HepG2 (cell line): ENCODE measurements around the gene ART4. TPM values are rescaled to one million over a fixed set of nuclear protein-coding genes. Genes with fewer than 3 reads are reported as not detected.
A peak's percentile ranks its signal among the peaks of the same experiment; 100 is the strongest.

Experiments used
- FOSL2 ChIP-seq: sonication (generic); formaldehyde crosslinking; IDR thresholded peaks from 2 replicates; pipeline ENCODE4 v1.4.0; 2020; ENCODE audit warnings: missing genetic modification reagents
- HDAC6 ChIP-seq: fragments of 200-600 bp; sonication (generic); IDR thresholded peaks from 2 replicates; pipeline ENCODE4 v1.7.0; 2017; ENCODE audit warnings: mild to moderate bottlenecking, antibody characterized with exemption, low read length, low read depth
- HMGXB4 ChIP-seq, 2 experiments: sonication (generic) in 1 of 2; formaldehyde crosslinking in 1 of 2; IDR thresholded peaks; 2 replicates each; pipeline versions ENCODE4 v1.4.0 to v1.6.1; 2018 to 2020; ENCODE audit warnings: missing genetic modification reagents in 2 of 2, borderline replicate concordance in 1 of 2, low read depth in 1 of 2, mild to moderate bottlenecking in 1 of 2, missing biosample characterization in 1 of 2
- KDM3A ChIP-seq: IDR thresholded peaks from 2 replicates; pipeline ENCODE4 v1.6.1; 2018; ENCODE audit warnings: low read depth, missing compliant biosample characterization
- KMT2B ChIP-seq: IDR thresholded peaks from 2 replicates; pipeline ENCODE4 v1.6.1; 2016; ENCODE audit warnings: missing genetic modification reagents, missing compliant biosample characterization
- MXD3 ChIP-seq: IDR thresholded peaks from 2 replicates; pipeline ENCODE4 v1.6.1; 2016; ENCODE audit warnings: mild to moderate bottlenecking, missing biosample characterization, missing genetic modification reagents
- NFIB ChIP-seq: sonication (generic); formaldehyde crosslinking; IDR thresholded peaks from 2 replicates; pipeline ENCODE4 v1.9.0; 2021; ENCODE audit warnings: missing genetic modification reagents, mild to moderate bottlenecking, borderline replicate concordance
- NR1H2 ChIP-seq: sonication (generic); formaldehyde crosslinking; IDR thresholded peaks from 2 replicates; pipeline ENCODE4 v1.8.1; 2022; ENCODE audit warnings: low read depth, missing genetic modification reagents, borderline replicate concordance
- SMAD1 ChIP-seq: sonication (generic); formaldehyde crosslinking; IDR thresholded peaks from 2 replicates; pipeline ENCODE4 v1.4.0; 2020; ENCODE audit warnings: missing genetic modification reagents, low read depth, mild to moderate bottlenecking, borderline replicate concordance
- ZNF337 ChIP-seq: sonication (generic); formaldehyde crosslinking; IDR thresholded peaks from 2 replicates; pipeline ENCODE4 v1.5.1; 2020; ENCODE audit warnings: missing genetic modification reagents, low read depth, mild to moderate bottlenecking, borderline replicate concordance
- ZNF629 ChIP-seq: sonication (generic); formaldehyde crosslinking; conservative IDR thresholded peaks from 2 replicates; pipeline ENCODE4 v1.5.0; 2020; ENCODE audit warnings: missing genetic modification reagents
- ZNF644 ChIP-seq: IDR thresholded peaks from 2 replicates; pipeline ENCODE4 v1.6.1; 2016; ENCODE audit warnings: low read depth
- ZSCAN29 ChIP-seq: sonication (generic); formaldehyde crosslinking; conservative IDR thresholded peaks from 2 replicates; pipeline ENCODE4 v1.4.0; 2020; ENCODE audit warnings: mild to moderate bottlenecking, missing genetic modification reagents
- polyA plus RNA-seq, 8 experiments: library from polyadenylated mRNA; depleted of rRNA in 3 of 8; stranded (reverse) in 7 of 8; unstranded in 1 of 8; fragments of >200 nt; fragmentation: Illumina TruSeq in 4 of 8; extraction: Trizol in 4 of 8; gene quantifications; 2 replicates each; pipeline versions ENCODE4 v1.2.1 to v1.2.3, GENCODE V29; 2011 to 2016; ENCODE audit warnings: low read depth in 4 of 8, missing spikeins in 1 of 8, mixed read lengths in 1 of 8; ENCODE audit not compliant: insufficient read depth in 1 of 8
- total RNA-seq, 5 experiments: library from RNA; depleted of rRNA; stranded (reverse); fragments of >200 nt; fragmentation: Illumina TruSeq; extraction: Trizol; gene quantifications; 2 replicates each; pipeline ENCODE4 v1.2.3, GENCODE V29; 2016; ENCODE audit warnings: low read depth in 1 of 5
- TF ChIP-seq, protein P1 (sequence below): sonication (generic); formaldehyde crosslinking; IDR thresholded peaks from 2 replicates; pipeline ENCODE4 v1.9.0; 2021; ENCODE audit warnings: mild to moderate bottlenecking, missing genetic modification reagents
- TF ChIP-seq, protein P2 (sequence below): sonication (generic); formaldehyde crosslinking; IDR thresholded peaks from 2 replicates; pipeline ENCODE4 v1.4.0; 2020; ENCODE audit warnings: low read depth, mild to moderate bottlenecking, missing genetic modification reagents
- TF ChIP-seq, protein P3 (sequence below): sonication (generic); formaldehyde crosslinking; IDR thresholded peaks from 2 replicates; pipeline ENCODE4 v1.4.0; 2020; ENCODE audit warnings: low read depth, mild to moderate bottlenecking, missing genetic modification reagents

Gene ART4
- total and polyA plus RNA-seq, 2 of the 13 experiments (the other 11 are each of a cell fraction or from before 2014, with no cell fraction given), result 17.6 to 20.3 TPM

GRCh38 chr12:14843425-14843887 lies at the start of gene ART4 (continued):
- TF ChIP-seq, protein P1, sequence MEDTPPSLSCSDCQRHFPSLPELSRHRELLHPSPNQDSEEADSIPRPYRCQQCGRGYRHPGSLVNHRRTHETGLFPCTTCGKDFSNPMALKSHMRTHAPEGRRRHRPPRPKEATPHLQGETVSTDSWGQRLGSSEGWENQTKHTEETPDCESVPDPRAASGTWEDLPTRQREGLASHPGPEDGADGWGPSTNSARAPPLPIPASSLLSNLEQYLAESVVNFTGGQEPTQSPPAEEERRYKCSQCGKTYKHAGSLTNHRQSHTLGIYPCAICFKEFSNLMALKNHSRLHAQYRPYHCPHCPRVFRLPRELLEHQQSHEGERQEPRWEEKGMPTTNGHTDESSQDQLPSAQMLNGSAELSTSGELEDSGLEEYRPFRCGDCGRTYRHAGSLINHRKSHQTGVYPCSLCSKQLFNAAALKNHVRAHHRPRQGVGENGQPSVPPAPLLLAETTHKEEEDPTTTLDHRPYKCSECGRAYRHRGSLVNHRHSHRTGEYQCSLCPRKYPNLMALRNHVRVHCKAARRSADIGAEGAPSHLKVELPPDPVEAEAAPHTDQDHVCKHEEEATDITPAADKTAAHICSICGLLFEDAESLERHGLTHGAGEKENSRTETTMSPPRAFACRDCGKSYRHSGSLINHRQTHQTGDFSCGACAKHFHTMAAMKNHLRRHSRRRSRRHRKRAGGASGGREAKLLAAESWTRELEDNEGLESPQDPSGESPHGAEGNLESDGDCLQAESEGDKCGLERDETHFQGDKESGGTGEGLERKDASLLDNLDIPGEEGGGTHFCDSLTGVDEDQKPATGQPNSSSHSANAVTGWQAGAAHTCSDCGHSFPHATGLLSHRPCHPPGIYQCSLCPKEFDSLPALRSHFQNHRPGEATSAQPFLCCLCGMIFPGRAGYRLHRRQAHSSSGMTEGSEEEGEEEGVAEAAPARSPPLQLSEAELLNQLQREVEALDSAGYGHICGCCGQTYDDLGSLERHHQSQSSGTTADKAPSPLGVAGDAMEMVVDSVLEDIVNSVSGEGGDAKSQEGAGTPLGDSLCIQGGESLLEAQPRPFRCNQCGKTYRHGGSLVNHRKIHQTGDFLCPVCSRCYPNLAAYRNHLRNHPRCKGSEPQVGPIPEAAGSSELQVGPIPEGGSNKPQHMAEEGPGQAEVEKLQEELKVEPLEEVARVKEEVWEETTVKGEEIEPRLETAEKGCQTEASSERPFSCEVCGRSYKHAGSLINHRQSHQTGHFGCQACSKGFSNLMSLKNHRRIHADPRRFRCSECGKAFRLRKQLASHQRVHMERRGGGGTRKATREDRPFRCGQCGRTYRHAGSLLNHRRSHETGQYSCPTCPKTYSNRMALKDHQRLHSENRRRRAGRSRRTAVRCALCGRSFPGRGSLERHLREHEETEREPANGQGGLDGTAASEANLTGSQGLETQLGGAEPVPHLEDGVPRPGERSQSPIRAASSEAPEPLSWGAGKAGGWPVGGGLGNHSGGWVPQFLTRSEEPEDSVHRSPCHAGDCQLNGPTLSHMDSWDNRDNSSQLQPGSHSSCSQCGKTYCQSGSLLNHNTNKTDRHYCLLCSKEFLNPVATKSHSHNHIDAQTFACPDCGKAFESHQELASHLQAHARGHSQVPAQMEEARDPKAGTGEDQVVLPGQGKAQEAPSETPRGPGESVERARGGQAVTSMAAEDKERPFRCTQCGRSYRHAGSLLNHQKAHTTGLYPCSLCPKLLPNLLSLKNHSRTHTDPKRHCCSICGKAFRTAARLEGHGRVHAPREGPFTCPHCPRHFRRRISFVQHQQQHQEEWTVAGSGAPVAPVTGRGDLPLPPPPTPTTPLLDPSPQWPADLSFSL (CRISPR knock-in tag), result no peak
- TF ChIP-seq KMT2B (CRISPR knock-in tag), result no peak
- peak; percentile 65; the same call in 1 of the 2 replicates for TF ChIP-seq ZNF644
- no peak for TF ChIP-seq KDM3A (CRISPR knock-in tag)
- no peak for TF ChIP-seq ZSCAN29 (CRISPR knock-in tag)
- no peak for TF ChIP-seq MXD3
- no peak for TF ChIP-seq ZNF629
- no peak for TF ChIP-seq NFIB (CRISPR knock-in tag)
- no peak for TF ChIP-seq ZNF337 (CRISPR knock-in tag)
- TF ChIP-seq, protein P2, sequence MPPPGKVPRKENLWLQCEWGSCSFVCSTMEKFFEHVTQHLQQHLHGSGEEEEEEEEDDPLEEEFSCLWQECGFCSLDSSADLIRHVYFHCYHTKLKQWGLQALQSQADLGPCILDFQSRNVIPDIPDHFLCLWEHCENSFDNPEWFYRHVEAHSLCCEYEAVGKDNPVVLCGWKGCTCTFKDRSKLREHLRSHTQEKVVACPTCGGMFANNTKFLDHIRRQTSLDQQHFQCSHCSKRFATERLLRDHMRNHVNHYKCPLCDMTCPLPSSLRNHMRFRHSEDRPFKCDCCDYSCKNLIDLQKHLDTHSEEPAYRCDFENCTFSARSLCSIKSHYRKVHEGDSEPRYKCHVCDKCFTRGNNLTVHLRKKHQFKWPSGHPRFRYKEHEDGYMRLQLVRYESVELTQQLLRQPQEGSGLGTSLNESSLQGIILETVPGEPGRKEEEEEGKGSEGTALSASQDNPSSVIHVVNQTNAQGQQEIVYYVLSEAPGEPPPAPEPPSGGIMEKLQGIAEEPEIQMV, result no peak
- TF ChIP-seq, protein P3, sequence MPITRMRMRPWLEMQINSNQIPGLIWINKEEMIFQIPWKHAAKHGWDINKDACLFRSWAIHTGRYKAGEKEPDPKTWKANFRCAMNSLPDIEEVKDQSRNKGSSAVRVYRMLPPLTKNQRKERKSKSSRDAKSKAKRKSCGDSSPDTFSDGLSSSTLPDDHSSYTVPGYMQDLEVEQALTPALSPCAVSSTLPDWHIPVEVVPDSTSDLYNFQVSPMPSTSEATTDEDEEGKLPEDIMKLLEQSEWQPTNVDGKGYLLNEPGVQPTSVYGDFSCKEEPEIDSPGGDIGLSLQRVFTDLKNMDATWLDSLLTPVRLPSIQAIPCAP, result no peak
- TF ChIP-seq SMAD1 (CRISPR knock-in tag), result no peak
- TF ChIP-seq HDAC6, result no peak
- no peak for TF ChIP-seq NR1H2
- no peak; the same call in 1 of the 2 replicates for TF ChIP-seq FOSL2 (CRISPR knock-in tag)
- peak; percentile 53 to 60; a peak in 2 of 4 replicates for TF ChIP-seq HMGXB4 (CRISPR knock-in tag; IDR thresholded peaks at IDR 0.05; ENCODE audit: borderline replicate concordance in 1 of 2, low read depth in 1 of 2)
